Activated CD4-positive, CD25-positive, alpha-beta regulatory T cell treated with anti-CD3 and anti-CD28 coated beads, Interleukin-2, amount 50 U/mL, for 72 hours (primary cell): ENCODE measurements around the gene HIVEP3.
A peak's percentile ranks its signal among the peaks of the same experiment; 100 is the strongest.

Experiments used
- DNase-seq: peaks from one replicate; pipeline ENCODE4 v3.0.0; 2021

The HIVEP3 gene

GRCh38 chr1:41591891-41592290 is 326.8 kb downstream of the HIVEP3 start:
- no peak for DNase-seq

DNA sequence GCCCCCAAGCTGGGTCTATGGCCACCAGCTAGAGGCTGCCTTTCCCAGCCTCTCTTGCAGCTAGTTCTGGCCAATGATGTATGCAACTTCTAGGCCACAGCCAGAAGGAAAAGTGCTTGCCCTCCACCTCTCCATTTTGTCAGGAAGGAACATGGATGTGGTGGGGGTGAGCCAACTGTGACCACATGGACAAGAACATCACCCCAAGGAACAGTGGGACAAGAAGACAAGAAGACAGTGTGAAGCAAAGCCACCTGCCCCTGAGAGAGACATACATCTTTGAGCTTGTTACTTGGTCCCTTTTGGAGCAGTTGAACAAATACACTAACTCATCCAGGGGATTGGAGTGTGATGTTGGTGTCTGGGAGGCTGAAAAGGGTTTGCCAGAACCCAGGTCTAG is 328.4 kb downstream of the HIVEP3 start:
- no peak for DNase-seq

GRCh38 chr1:41589395-41589794 is 329.3 kb downstream of the HIVEP3 start:
- DNase-seq = no peak

GRCh38 chr1:41588334-41588875 is 330.3 kb downstream of the HIVEP3 start:
- DNase-seq = no peak

- DNase-seq = no peak
These were observed 330.9 kb downstream of the HIVEP3 start for GRCh38 chr1:41587791-41588190.

GRCh38 chr1:41586230-41586629 is 332.5 kb downstream of the HIVEP3 start:
- DNase-seq = no peak

DNA sequence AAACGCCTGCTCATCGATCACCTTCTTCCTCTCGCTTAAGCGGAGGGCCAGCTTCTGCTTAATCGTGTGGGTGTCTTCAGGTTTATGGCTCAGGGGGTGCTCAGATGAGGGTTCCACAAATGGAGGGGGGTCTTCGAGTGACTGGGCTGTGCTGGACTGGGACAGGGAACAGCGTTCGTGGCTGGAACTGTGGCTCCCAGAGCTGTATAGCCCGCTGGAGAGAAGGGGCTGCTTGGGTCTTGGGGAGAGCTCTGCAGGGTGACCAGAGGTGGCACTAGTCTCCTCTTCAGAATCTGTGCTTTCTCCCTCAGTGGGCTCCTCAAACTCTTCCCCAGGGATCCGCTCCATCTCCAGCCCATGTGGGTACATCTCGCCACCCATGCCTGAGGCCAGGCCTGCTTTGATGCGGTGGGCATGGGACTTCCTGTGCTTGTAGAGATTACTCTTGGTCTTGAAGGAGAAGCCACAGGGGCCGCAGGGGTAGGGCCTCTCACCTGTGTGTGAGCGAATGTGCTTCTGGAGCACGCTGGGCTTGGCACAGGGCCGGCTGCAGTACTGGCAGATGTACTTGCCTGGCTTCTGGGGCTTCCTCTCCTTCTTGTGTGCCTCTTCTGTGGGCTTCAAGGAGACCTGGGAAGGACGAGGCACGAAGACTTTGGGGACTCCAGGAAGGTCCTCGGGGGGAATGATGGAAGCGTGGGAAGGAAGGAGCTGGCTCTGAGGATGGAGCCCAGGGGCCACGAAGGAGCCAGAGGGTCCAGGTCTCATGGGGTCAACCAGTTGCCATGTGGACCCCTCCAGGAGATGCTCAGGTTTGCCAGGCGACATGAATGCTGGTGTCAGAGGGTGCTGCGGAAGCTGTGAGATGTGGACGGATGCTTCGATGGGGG is 334.8 kb downstream of the HIVEP3 start:
- no peak for DNase-seq

DNA sequence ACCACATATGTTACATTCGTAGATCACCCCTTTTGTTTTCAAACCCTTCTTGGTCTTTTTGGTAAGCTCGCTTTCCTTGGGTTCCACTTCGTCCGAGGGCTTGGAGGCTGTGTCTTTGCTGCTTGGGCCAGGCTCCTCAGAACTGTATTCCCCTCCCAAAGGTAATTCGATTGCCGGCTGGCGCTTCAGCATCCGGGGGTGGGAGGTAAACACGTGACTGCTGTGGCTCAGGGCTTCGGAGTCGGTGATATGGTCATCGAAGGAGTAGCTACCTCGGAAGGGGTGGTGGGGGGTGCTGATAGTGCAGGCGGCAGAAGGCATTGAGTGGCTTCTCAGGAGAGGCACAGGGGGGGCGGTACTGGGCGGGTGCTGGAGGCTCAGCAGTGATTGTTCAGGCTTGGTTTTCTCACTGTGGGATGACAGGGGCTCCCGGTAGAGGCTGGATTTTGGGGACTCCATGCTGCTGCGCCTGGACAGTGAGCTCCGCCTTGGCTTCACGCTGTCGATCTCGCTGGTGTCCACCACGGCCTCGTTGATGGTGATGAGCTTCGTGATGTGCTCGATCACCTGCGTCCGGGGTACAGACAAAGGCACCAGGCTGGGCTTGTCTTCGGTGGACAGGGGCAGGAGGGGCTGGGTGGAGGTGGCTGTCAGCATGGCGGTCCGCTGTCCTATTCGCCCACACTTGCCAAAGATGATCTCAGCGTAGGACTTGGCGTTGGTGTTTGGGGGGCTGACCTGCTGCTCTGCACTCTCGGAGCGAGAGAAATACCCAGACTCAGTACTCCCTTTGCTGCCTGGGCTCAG is 335.7 kb downstream of the HIVEP3 start:
- DNase-seq = no peak

DNA sequence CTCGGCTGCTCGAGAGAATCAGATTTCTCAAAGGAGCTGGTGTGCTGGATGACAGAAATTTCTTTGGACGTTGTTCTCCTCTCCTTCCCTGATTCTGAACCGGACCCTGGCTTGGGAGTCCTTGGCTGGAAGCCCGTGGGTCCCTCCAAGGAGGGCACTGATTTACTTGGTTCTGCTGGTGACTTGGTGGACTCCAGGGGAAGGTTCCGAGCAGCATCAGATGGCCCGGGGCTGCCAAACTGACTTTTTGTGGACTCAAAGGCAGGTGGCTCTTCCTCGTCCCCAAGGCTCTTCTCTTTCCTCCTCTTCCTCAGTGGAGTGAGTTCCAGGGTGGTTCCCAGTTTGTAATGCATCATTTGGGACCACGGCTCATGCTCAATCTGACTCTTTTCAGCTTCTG is 336.4 kb downstream of the HIVEP3 start:
- DNase-seq = no peak

DNA sequence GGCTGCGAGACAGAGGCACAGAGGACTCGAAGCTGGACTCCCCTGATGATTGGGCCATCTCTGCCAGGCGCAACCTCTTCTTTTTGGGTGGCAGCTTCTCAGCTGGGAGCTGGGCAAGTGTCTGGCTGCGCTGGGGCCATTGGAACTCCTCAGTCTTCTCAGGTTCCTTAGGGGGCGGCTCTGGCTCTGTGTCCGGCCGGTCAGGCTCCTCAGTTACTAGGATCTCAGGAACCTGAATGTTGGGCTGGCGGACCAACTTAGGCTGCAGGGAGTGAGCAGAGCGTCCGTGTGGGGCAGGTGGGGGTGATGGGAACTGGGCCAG is 336.8 kb downstream of the HIVEP3 start:
- no peak for DNase-seq

GRCh38 chr1:41581216-41582003 is 337.3 kb downstream of the HIVEP3 start:
- no peak for DNase-seq

DNA sequence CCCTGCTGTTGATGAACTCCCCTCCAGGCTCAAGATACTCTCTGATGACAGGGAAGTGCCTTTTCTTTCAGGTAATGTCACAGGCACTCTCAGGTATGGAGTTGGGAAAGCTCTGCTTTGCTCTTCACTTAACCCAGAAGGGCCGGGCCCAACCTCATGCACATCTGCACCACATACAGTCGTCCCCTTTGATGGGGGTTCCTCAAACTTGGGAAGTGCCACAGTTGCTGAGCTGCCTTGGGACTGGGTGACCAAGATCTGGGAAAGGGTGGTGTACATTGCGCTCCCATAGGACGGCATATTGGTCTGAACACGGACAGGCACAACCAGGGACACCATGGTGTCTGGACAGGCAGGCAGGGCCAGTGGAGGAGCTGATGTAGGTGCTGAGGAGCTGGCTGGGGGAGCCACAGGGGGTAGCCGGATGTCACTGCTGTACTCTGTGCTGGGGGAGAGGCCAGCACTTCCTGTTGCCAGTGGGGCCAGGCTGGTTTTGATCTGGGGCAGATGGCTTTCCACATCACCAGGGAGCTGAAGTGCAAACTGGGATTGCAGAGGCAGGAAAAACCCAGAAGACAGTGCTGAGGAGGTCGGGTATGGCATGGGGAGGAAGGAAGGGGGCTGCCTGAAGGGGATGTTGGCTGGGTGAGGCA is 338.1 kb downstream of the HIVEP3 start:
- DNase-seq = no peak

- no peak for DNase-seq
These were observed 338.7 kb downstream of the HIVEP3 start for GRCh38 chr1:41580021-41580420.

- DNase-seq = no peak
These were observed 339.9 kb downstream of the HIVEP3 start for GRCh38 chr1:41578712-41579335.

DNA sequence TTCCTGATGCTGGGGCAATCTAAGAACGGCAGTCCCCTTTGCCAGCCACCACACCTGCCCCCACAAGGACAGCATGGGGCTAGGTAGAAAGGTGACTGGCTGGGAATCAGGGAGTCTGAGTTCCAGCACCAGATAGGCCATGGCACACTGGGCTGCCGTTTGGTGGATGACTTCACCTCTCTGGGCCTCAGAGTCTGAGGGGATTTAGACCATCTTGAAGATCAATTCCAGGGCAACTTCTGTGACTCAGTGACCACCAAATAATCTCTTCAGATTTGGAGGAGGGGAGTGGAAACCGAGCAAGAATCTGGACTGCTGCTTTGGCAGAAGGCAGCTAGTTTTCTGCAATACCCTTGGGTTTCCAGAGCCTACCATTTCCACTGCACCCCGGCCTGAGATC is 342.1 kb downstream of the HIVEP3 start:
- no peak for DNase-seq

DNA sequence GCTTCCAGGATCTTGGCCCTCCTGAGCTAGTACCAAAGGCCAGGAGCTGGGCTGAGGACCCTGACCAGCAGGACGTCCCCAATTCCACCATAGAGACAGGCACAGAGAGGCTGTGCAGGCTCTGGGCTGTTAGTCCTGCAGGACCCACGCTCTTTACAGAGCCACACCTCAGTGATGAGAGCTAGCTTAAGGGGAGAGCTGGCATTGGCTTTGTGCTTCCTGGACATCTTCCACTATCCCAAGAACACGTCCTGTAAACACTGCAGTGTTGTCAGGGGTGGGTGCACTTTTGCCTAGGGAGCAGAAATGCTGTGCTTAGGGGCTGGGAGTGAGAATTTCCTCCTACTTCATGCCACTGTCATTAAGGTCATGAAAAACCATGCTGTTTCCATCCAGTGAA is 342.5 kb downstream of the HIVEP3 start:
- DNase-seq = no peak

GRCh38 chr1:41574842-41575241 is 343.9 kb downstream of the HIVEP3 start:
- no peak for DNase-seq

DNA sequence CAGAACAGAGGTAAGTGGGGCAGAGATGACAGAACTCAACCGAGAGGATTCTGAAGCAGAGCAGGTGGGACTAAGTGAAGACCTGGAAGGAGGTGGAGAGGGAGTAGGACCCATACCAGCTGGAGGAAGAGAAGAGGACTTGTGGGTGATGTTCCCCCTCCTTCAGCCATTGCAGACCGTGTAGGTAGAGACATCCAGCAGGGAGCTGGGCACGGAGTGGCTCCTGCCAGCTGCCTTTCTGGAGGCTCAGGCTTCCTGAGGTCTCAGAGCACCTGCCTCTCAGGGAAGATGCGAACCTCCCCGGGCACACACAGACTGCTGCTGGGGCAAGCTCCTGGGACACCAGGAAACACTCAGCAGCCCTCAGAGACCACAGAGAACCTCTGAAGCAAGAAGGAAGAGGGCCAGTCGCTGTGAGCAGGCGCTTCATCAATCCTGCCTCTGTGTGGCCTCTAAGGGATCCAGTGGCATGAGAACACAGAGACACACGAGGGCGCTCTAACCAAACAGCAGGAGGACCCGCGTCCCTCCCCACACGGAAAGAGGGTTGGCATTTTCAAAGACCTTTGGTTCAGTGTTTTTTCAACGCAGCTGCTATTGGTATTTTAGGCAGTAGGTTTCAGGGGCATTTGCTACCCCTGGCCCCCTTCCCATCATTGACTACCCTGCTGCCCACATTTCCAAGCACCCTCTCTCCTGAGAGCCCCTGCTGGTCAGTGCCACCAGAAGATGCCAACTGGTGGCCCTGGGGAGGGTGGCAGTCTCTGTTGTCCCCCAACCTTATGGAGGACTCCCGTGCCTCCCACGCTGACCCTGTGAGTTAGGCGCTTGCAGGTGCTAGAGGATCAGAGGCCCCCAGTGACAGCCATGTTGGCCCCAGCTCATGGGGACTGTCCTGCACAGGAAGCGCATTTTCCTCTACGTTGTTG is 344.7 kb downstream of the HIVEP3 start:
- DNase-seq = peak; percentile 81

- no peak for DNase-seq
These were observed 345.5 kb downstream of the HIVEP3 start for GRCh38 chr1:41573194-41573593.

GRCh38 chr1:41572224-41572623 is 346.5 kb downstream of the HIVEP3 start:
- no peak for DNase-seq

- no peak for DNase-seq
These were observed 347.7 kb downstream of the HIVEP3 start for GRCh38 chr1:41571041-41571440.
